SIG-M5 treated with dmso at 0.1 percent for 504 hours (cell line): ENCODE measurements around the gene FAM118A.
"Not testable (repeated sequence)": the region's sequence is repeated elsewhere in the genome, so short reads cannot be mapped to it uniquely, and the experiment has no call there.

Experiments used
- DNase-seq: peaks from one replicate; lab custom pipeline; 2025; ENCODE audit not compliant: unreplicated experiment; lab: John Stamatoyannopoulos, UW

Gene FAM118A

DNA sequence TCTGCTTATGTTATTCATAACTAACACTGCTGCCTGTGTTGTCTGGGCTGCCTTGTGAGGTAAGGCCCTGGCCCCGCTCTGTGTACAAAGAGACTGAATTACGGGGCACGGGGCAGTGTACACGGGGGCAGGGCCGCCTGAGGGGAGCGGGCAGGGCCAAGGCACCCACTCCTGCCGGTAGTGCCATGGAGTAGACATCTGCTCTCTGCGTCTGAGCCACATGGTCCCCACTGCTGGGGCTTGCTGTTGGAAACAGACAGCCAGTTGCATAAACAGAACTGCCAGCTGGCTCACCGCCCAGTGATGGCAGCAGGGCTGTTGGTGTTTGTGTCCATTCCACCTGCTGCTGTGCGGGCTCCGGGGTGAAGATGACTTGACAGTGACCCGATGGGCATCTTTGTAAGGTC, 19.8 kb downstream of the FAM118A start:
- no peak for DNase-seq

DNA sequence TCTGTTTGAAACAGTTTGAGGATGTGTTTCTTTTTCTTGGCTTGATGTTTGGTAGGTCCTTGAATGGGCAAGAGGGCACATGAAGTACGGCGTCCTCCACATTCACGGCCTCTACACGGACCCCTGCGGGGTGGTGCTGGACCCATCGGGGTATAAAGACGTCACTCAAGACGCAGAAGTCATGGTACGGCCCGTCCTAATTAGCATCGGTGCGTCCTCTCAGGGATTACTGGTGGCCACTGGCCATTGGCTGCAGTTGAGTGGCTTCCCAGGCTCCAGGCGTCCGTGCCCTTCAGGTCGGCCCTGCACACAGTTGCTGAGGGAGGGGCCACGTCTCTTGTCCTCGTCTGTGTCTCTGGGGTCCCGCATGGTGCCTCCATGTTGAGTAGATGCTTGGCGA, 20.8 kb downstream of the FAM118A start:
- no peak for DNase-seq

DNA sequence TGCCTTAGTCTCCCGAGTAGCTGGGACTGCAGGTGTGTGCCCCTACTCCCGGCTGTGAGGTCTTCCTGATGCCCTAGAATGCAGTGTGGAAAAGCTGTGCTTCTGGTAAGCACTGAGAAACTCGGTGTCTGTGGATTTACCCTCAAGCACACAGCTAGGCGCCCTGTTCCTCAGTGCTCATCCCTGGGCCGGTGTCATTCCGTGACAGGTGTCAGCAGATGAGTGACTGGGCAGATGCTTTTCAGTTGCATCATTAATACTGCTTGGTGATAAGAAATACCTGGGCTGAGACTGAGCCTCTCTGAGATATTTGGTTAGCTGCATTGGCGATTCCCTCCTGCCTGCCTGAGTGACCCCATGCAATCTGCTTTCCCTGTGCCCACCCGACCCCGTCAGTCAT, 21.8 kb downstream of the FAM118A start:
- no peak for DNase-seq

- no peak for DNase-seq
These were observed 22.3 kb downstream of the FAM118A start for GRCh38 chr22:45332001-45332400.

DNA sequence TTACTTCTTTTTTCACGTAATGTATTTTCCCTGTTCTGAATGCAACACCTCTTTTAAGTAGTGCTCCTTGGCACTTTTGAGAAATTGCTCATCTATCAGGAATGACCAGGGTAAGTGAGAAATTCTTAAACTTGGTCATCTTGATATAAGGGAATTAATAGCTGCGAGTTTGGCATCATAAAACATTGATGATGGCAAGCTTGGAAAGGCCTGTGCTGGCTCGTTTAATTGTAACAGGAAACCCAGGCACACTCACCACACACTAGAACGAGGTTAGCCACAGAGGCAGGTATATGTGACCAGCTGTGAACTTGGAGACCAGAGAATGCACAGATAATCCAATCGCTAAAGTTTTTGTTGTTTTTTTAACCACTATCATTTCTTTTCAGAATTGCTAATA, 24.3 kb downstream of the FAM118A start:
- DNase-seq, result no peak

GRCh38 chr22:45334528-45334927, 24.8 kb downstream of the FAM118A start:
- no peak for DNase-seq

DNA sequence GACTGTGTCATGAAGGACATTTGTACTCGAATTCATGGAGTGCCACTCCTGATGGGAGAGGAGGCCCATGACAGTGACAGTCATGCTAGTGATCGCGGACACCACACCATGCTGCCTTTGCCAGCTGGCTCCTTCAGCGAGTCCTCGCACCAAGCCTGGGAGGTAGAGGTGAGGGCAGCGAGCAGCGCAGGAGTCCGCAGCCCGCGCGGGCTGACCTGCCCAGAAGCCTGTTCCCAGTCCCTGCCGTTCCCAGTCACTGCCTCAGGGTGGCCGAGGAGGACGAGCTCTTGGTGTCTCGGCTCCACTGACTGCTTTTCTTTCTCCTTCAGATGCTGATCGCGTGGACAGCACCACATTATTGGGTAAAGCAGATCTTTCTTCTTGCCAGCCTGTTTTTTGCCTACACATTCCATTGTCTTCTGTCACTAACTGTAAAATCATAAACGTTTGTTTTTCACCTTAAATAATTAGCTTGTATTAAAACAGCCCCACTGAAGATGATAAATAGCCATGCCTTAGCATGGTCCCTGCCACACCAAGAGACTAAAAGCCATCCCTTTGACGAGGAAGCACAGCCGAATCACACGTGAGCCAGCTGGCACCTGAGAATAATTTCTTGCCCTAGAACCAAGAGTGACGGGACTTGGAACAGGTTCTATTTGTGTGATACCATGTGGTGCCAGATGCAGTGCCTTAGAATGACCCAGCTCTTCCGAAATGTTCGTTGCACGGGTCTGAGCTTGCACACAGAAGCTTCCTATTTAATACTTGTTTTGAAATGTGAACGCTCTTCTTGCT, 25.5 kb downstream of the FAM118A start:
- no peak for DNase-seq

DNA sequence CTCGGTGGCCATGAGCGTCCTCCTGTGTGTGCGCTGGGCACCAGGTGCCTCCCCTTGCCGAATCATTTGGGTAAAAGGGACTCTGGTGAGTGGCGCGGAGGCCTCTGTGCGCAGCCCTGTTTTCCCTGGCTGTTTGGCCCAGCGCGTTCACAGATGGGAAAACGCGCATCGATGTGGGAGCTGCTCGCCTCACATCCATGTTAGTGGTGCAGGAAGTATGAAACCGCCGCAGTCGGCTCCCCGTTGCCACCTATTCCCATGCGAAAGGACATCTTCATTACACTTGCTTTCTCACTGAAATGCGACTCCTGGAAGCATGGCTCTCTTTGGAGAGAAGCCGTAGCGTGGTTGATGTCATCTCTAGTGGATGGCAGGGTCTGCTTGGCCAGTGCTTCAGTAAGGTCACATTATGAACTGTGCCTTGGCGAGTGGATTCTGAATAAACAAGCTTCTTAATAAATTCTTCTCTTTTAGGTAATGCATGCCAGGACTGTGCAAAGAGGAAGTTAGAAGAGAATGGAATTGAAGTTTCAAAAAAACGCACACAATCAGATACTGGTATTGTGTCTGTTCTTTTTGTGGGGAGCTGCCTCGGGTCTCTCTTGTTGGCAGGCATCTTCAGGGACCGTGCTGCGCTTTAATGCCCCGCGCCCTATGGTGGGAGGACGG, 26.3 kb downstream of the FAM118A start:
- DNase-seq, result no peak

GRCh38 chr22:45336971-45337431, 27.3 kb downstream of the FAM118A start:
- DNase-seq, result no peak

- no peak for DNase-seq
These were observed 27.8 kb downstream of the FAM118A start for GRCh38 chr22:45337536-45337935.

DNA sequence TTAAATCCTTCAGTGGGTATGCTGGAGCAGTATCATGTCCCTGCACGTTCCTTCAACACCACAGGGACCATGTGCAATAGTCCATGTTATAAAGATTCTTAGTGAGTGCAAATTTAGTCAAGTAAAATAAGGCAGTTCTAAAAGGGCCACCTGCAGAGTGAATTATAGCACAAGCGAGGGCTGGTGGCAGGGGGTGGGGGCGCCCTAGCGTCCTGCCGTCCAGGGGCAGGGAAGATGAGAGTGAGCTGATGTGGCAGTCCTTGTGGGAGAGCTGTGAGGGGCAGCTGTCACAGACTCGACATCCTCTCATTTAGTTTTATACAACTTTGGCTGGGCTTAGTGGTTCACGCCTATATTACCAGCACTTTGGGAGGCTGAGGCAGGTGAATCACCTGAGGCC, 29.1 kb downstream of the FAM118A start:
- DNase-seq, result no peak

GRCh38 chr22:45340323-45340722, 30.6 kb downstream of the FAM118A start:
- no peak for DNase-seq

- DNase-seq, result no peak
These were observed 31.8 kb downstream of the FAM118A start for GRCh38 chr22:45341498-45341897.

- no peak for DNase-seq
These were observed 33.4 kb downstream of the FAM118A start for GRCh38 chr22:45343143-45343542.

DNA sequence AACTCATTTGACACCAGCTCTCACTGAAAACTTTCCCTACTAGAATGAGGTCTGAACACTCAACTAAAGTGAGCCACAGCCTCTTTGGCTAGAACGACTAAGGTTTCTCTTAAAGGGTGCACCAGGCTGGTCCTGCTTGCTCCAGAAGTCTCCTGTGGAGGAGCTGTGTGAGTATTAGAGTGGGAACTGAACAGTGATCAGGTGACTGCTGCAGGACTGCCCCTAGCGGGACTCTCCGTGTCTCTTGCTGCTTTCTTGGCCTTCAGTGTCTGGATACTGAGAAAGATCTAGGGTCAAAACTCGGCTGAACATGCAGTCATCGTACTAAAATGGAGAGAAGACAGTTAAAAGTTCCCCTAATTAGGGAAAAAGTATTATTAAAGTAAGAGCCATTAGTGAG, 34.6 kb downstream of the FAM118A start:
- peak; percentile 32 for DNase-seq

DNA sequence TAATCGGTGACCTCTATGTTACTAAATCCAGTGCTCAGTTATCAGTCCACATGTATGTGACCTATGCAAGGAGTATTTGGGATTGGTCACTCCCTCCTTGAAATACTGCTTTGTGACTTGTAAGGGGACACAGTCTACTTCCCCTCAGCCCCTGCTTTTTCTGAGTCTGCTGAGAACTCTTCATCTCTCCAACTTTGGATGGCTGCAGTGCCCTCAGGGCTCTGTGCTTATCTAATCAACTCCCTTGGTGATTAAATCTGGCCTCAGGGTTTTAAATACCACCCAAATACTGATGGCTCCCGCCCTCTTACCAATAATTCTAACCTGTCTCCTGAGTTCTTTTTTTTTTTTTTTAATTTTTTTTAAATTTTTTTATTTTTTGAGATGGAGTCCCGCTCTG, 40.2 kb downstream of the FAM118A start:
- DNase-seq, result no peak

DNA sequence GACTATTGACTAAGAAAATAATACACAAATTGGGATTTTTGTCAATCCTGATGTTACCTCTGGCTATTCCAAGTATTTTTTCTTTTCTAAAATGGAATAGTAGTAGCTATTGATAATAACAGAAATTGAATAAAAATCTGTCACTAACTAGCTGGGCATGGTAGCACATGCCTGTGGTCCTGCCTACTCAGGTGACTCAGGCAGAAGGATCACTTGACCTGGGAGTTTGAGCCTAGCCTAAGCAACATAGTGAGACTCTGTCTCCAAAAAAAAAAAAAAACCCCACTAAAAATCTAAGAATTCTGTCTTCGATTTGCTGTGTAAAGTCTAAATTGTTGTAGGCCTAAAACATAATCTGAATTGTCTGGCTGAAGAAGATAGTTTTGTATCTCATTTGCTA, 42.2 kb downstream of the FAM118A start:
- DNase-seq, result no peak

- not testable (repeated sequence) for DNase-seq
These were observed 43.0 kb downstream of the FAM118A start for GRCh38 chr22:45352757-45353156.

DNA sequence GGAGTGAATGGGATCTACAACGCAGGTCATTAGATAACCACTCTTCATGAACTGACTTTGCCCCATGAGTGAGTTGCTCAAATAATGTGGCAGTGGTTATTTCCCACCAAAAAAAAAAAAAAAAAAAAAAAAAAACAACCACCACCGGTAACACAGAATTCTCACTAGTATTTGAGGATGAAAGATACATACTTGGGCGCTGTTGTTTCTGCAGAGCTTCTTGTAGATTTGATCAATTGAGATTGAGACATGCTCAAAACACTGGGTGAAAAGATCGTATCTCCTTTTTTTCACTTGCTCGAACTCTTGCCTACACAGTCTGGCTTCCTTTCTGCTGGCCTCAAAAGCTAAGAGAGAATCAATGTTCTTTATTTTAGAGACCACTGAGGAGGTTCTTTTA, 44.1 kb downstream of the FAM118A start:
- DNase-seq, result no peak

- no peak for DNase-seq
These were observed 47.8 kb downstream of the FAM118A start for GRCh38 chr22:45357490-45357889.

DNA sequence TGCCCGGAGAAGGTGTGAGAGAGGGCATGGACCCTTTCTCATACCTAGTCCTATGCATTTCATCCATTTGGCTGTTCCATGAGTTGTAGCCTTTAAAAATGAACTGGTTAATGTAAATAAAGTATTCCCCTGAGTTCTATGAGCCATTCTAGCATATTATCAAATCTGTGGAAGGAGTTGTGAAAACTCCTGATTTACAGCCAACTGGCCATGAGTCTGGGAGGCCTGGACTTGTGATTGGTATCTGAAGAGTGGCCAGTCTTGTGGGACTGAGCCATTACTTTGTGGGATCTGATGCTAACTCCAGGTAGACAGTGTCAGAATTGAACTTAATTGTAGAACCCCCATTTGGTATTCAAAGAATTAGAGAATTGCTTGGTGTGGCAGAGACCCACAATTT, 48.4 kb downstream of the FAM118A start:
- DNase-seq, result no peak

GRCh38 chr22:45359627-45360026, 49.9 kb downstream of the FAM118A start:
- DNase-seq, result no peak

DNA sequence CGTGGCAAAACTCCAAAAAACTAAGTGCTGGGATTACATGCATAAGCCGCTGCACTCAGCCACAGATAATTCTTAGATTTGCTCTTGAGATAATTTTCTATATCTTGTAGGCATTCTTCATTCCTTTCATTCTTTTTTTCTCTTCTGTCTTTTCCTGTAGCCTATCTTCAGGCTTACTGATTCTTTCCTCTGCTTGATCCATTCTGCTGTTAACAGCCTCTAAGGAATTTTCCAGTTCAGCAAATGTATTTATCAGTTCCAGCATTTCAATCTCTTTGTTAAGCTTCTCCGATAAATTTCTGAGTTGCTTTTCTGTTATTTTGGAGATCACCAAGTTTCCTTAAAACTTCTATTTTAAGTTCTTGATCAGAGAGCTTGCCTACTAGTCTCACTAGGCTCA, 57.0 kb downstream of the FAM118A start:
- DNase-seq, result no peak
